ENCODE data around the gene SLCO4A1.
"Not testable (repeated sequence)": the region's sequence is repeated elsewhere in the genome, so short reads cannot be mapped to it uniquely, and the experiment has no call there.

SLCO4A1 gene

DNA sequence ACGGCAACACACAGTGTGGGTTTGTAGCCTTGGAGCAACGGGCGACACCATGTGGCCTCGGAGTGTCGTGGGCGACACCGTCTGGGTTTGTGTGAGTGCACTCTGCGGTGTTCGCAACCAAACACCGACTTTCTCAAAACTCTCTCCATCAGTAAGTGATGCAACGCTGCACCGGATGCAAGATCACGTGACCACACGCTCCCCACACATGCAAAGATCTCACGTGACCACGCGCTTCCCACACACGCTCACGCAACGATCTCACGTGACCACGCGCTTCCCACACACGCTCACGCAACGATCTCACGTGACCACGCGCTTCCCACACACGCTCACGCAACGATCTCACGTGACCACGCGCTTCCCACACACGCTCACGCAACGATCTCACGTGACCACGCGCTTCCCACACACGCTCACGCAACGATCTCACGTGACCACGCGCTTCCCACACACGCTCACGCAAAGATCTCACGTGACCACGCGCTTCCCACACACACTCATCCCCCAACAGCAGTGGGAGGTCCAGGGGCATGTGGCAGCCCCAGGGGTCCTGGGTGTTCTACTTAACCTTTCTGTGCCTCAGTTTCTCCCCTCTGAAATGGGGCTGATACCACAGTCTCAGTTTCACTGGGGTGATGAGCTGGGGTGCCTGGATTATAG, 41.5 kb downstream of the SLCO4A1 start:
- H3K9me3 ChIP-seq (ENCODE audit: control insufficient read depth, insufficient read depth, low read depth, low read length); H3K9ac ChIP-seq (ENCODE audit: low read length); H3K4me3 ChIP-seq (ENCODE audit: low read depth, low read length); H3K27me3 ChIP-seq (ENCODE audit: control insufficient read depth, insufficient read depth, low read length); H3K27ac ChIP-seq (ENCODE audit: low read depth, low read length); H3K36me3 ChIP-seq (ENCODE audit: control insufficient read depth, insufficient read depth, low read length): not testable (repeated sequence)
- H3K4me1 ChIP-seq (ENCODE audit: control insufficient read depth, insufficient read depth, low read length) = peaks cover 12% of the 10 kb centered on the region; the same call in 1 of the 2 replicates

DNA sequence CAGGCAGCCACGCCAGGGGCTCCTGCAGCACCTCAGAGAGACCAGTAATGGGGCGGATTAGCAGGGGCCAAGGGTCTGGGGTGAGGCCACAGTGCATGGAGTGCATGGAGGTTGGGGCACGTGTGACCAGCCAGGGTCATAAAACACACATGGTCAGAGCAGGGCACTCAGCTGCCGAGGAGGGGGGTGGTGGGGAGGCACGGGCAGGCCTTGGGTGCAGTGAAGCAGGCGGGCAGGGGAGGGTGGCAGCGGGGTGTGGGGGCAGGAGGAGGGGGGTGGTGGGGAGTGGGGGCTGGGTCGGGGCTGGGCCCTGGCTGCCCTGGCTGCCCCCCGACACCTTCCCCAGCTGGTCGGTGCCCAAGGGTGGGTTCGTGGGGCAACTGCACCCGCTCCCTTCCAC, 42.7 kb downstream of the SLCO4A1 start:
- no peak overlapping the region for H3K9ac ChIP-seq (ENCODE audit: low read length)

DNA sequence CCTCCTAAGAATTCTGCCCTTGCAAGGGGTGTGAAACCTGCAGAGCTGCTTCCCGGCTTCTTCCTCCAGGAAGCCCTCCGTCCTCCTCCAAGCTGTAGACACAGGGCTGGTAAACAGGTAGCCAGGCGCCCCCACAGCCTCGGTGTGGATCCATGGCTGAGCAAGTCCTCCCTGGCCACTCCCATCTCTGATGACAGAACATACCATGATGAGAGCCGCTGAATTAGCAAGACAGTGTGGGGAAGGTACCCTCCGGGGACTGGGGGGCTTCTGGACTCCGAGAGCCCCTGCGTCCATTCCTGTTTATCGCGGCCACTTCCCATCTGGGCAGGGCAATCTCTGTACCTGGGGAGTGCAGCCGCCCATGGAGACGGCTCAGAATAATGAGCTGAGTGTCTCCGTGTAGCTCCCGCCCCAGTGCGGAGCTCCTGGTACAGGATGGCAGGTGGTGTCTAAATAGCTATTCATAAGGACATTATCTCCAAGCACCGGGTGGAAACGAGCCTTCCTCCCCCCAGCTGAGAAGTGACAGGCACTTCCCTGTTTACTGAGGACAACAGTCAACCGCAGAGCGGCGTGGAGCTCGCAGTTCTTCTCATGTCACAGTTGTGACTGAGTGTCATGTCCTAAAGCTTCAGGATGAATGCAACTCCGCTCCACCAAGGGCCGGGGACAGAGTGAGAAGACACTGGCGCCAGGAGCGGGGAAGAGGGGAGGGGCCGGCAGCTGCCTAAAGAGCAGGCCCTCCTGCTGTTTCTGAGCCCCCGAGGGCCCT, 43.7 kb downstream of the SLCO4A1 start:
- H3K27me3 ChIP-seq (ENCODE audit: control insufficient read depth, insufficient read depth, low read length) = peaks cover 5% of the 10 kb centered on the region; the same call in 1 of the 2 replicates

More for the DNA sequence above, 42.7 kb downstream of the SLCO4A1 start:
- H3K27ac ChIP-seq (ENCODE audit: low read depth, low read length) = no peak overlapping the region
- peaks cover 5% of the 10 kb centered on the region; the same call in 1 of the 2 replicates for H3K27me3 ChIP-seq (ENCODE audit: control insufficient read depth, insufficient read depth, low read length)
- H3K4me3 ChIP-seq (ENCODE audit: low read depth, low read length) = no peak overlapping the region
- peaks cover 6% of the 10 kb centered on the region; the same call in 1 of the 2 replicates for H3K9me3 ChIP-seq (ENCODE audit: control insufficient read depth, insufficient read depth, low read depth, low read length)
- H3K4me1 ChIP-seq (ENCODE audit: control insufficient read depth, insufficient read depth, low read length) = peaks cover 12% of the 10 kb centered on the region; the same call in 1 of the 2 replicates
- H3K36me3 ChIP-seq (ENCODE audit: control insufficient read depth, insufficient read depth, low read length) = no peaks in the 10 kb centered on the region

DNA sequence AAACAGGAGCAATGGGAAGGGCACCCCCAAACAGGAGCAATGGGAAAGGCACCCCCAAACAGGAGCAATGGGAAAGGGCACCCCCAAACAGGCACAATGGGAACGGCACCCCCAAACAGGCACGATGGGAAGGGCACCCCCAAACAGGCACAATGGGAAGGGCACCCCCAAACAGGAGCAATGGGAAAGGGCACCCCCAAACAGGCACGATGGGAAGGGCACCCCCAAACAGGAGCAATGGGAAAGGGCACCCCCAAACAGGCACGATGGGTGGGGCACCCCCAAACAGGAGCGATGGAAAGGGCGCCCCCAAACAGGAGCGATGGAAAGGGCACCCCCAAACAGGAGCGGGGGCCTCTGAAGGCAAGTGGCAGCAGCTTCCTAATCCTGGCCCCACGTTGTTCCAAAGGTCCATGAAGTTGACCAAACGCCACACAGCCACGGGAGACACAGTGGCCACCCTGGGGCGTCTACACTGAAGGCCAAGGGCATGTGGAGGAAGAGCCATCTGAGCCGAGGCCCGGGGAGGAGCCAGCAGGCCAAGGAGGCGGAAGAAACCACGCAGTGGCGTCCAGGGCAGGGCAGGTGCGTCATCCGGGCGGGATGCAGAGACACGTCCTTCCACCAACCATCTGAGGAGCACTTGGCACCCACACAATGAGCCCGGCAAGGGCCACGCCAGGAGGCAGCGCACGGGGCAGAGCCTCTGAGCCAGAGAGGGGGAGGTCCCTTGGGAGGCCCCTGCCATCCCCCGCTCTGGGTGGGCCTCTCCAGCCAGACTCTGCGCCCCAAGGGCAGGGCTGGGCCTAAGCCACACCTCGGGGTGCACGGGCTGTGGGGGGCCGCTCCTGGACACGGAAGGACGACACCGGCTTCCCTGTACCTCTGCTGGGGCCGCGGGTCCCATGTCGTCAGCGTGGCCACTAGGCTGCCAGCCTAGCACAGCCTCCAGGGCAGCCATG, 44.8 kb downstream of the SLCO4A1 start:
- H3K4me3 ChIP-seq (ENCODE audit: low read depth, low read length) = no peak overlapping the region
- H3K9ac ChIP-seq (ENCODE audit: low read length) = no peak overlapping the region
- no peaks in the 10 kb centered on the region for H3K9me3 ChIP-seq (ENCODE audit: control insufficient read depth, insufficient read depth, low read depth, low read length)
- H3K4me1 ChIP-seq (ENCODE audit: control insufficient read depth, insufficient read depth, low read length) = peaks cover 12% of the 10 kb centered on the region; the same call in 1 of the 2 replicates
- H3K36me3 ChIP-seq (ENCODE audit: control insufficient read depth, insufficient read depth, low read length) = no peaks in the 10 kb centered on the region
- no peak overlapping the region for H3K27ac ChIP-seq (ENCODE audit: low read depth, low read length)
- H3K27me3 ChIP-seq (ENCODE audit: control insufficient read depth, insufficient read depth, low read length) = peaks cover 5% of the 10 kb centered on the region; the same call in 1 of the 2 replicates

More for the DNA sequence above, 43.7 kb downstream of the SLCO4A1 start:
- Histone ChIP-seq H3K9me3 (ENCODE audit: control insufficient read depth, insufficient read depth, low read depth, low read length) (no peaks in the 10 kb centered on the region), H3K27ac (ENCODE audit: low read depth, low read length) (no peak overlapping the region), H3K4me1 (ENCODE audit: control insufficient read depth, insufficient read depth, low read length) (peaks cover 12% of the 10 kb centered on the region; the same call in 1 of the 2 replicates), H3K9ac (ENCODE audit: low read length) (no peak overlapping the region), H3K4me3 (ENCODE audit: low read depth, low read length) (no peak overlapping the region; the same call in 1 of the 2 replicates), H3K36me3 (ENCODE audit: control insufficient read depth, insufficient read depth, low read length) (no peaks in the 10 kb centered on the region)

DNA sequence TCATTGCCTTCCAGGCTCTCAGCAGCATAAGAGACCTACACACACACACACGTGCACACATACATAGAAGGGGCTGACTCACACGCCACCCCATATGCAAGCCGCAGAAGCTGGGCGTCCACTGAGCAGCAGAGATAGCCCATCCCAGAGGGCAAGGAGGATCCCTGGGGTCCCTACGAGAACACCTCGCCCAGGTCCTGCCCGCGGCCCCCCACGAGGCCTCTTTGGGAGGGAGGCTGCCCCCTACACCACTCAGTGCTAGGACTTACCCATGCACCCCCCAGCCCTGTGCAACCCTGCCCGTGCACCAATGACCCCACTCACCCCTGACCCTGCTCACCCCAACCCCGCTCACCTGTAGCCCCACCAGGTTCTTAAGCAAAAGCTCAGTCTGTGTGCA, 45.8 kb downstream of the SLCO4A1 start:
- Histone ChIP-seq H3K27me3 (ENCODE audit: control insufficient read depth, insufficient read depth, low read length) (no peaks in the 10 kb centered on the region; the same call in 1 of the 2 replicates), H3K36me3 (ENCODE audit: control insufficient read depth, insufficient read depth, low read length) (no peaks in the 10 kb centered on the region), H3K27ac (ENCODE audit: low read depth, low read length) (no peak overlapping the region), H3K4me3 (ENCODE audit: low read depth, low read length) (no peak overlapping the region), H3K9ac (ENCODE audit: low read length) (no peak overlapping the region), H3K4me1 (ENCODE audit: control insufficient read depth, insufficient read depth, low read length) (peaks cover 12% of the 10 kb centered on the region; the same call in 1 of the 2 replicates), H3K9me3 (ENCODE audit: control insufficient read depth, insufficient read depth, low read depth, low read length) (no peaks in the 10 kb centered on the region)

DNA sequence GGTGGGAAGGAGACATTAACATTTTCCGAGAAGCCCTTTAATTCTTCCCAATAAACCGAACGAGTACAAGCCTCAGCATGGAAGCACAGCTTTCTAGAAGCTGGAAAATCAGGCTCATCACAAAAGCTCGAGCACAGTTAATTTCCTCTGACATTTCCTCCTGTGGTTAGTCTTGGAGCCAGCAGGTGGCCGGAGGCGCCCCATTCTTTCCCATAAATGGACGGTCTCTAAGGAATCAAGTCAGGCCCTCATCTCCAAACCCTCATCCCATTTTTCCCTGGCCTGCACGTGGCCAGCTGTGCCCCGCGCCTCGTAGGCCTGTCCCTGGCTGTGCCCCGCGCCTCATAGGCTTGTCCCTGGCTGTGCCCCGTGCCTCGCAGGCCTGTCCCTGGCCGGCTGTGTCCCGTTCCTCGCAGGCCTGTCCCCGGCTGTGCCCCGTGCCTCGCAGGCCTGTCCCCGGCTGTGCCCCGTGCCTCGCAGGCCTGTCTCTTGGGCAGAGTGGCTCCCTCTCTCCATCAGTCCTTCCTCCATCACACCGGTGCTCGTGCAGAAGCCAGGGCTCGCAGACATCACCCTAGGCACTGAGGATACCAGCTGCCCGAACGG, 46.7 kb downstream of the SLCO4A1 start:
- H3K36me3 ChIP-seq (ENCODE audit: control insufficient read depth, insufficient read depth, low read length) = no peaks in the 10 kb centered on the region
- H3K9ac ChIP-seq (ENCODE audit: low read length) = no peak overlapping the region
- H3K4me3 ChIP-seq (ENCODE audit: low read depth, low read length) = no peak overlapping the region
- H3K9me3 ChIP-seq (ENCODE audit: control insufficient read depth, insufficient read depth, low read depth, low read length) = no peaks in the 10 kb centered on the region
- H3K27ac ChIP-seq (ENCODE audit: low read depth, low read length) = no peak overlapping the region
- H3K4me1 ChIP-seq (ENCODE audit: control insufficient read depth, insufficient read depth, low read length) = peaks cover 12% of the 10 kb centered on the region; the same call in 1 of the 2 replicates
- peaks cover 5% of the 10 kb centered on the region; the same call in 1 of the 2 replicates for H3K27me3 ChIP-seq (ENCODE audit: control insufficient read depth, insufficient read depth, low read length)

DNA sequence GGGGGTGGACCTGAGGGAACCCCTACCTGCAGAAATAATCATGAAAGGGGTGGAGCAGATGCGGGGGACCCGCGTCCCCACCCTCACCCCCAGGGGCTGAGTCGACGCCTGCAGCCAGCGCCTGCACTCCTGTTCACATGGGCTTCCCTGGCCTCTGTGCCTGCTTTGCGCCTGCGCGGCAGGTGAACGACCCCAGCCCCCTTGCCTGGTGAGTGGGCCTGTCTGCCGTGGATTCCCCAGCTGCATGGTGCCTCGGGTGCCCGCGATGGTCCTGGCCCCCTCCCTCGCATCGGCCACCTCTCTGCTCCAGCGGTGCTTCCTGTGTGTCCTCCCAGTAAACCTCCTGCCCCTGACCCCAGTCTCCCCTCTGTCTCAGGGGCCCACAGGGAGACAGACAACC, 47.6 kb downstream of the SLCO4A1 start:
- no peak overlapping the region for H3K4me3 ChIP-seq (ENCODE audit: low read depth, low read length)
- no peak overlapping the region for H3K9ac ChIP-seq (ENCODE audit: low read length)
- H3K9me3 ChIP-seq (ENCODE audit: control insufficient read depth, insufficient read depth, low read depth, low read length) = no peaks in the 10 kb centered on the region
- H3K4me1 ChIP-seq (ENCODE audit: control insufficient read depth, insufficient read depth, low read length) = peaks cover 12% of the 10 kb centered on the region; the same call in 1 of the 2 replicates
- peaks cover 5% of the 10 kb centered on the region; the same call in 1 of the 2 replicates for H3K27me3 ChIP-seq (ENCODE audit: control insufficient read depth, insufficient read depth, low read length)
- H3K27ac ChIP-seq (ENCODE audit: low read depth, low read length) = no peak overlapping the region
- no peaks in the 10 kb centered on the region for H3K36me3 ChIP-seq (ENCODE audit: control insufficient read depth, insufficient read depth, low read length)

DNA sequence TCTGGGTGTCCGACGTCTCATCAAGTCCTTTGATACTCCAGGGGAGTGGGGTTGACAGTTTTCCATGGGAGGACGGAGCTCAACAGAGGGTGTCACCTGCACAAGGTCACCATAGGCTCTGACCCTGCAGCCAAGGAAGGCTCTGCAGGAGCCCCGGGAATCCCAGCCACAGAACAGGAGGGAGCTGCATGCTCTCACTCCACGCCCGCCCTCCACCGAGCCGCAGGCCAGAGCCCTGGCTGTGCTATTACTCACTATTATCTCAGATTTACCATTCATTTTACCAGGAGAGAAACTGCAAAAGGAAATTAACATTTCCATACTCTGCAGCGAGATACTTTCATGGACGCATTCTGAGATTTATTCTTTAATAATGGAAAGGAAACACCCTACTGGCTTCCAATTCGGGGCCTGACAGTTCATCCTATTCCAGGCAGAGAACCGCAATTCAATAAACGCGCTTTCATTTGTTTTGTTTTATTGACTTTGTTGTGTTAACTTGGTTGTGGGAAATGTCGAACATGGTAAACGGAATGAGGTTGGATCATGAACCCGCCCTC, 48.0 kb downstream of the SLCO4A1 start:
- H3K27me3 ChIP-seq (ENCODE audit: control insufficient read depth, insufficient read depth, low read length) = peaks cover 5% of the 10 kb centered on the region; the same call in 1 of the 2 replicates
- H3K4me1 ChIP-seq (ENCODE audit: control insufficient read depth, insufficient read depth, low read length) = peaks cover 11% of the 10 kb centered on the region; the same call in 1 of the 2 replicates
- no peaks in the 10 kb centered on the region for H3K9me3 ChIP-seq (ENCODE audit: control insufficient read depth, insufficient read depth, low read depth, low read length)
- H3K4me3 ChIP-seq (ENCODE audit: low read depth, low read length) = no peak overlapping the region
- no peak overlapping the region for H3K27ac ChIP-seq (ENCODE audit: low read depth, low read length)
- H3K36me3 ChIP-seq (ENCODE audit: control insufficient read depth, insufficient read depth, low read length) = no peaks in the 10 kb centered on the region
- no peak overlapping the region for H3K9ac ChIP-seq (ENCODE audit: low read length)

DNA sequence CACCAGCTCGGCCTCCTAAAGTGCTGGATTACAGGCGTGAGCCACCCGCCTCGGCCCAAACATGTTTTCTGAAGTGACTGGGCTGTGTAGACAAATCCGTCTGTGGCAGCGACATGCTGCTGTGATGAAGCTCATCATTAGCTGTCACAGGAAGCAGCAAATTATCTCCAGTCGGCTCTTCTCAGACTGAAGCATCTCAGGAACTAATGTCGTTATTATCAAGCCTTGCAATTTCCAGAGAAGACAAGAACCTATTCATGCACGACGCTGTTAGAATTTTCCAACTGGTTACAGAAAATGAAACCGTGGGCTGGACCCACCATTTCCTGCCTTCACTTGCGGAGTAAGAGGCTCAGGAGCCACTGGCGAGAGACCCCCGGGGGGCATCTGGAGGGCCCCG, 49.2 kb downstream of the SLCO4A1 start:
- H3K9ac ChIP-seq (ENCODE audit: low read length) = no peak overlapping the region
- H3K4me1 ChIP-seq (ENCODE audit: control insufficient read depth, insufficient read depth, low read length) = no peaks in the 10 kb centered on the region
- no peak overlapping the region for H3K4me3 ChIP-seq (ENCODE audit: low read depth, low read length)
- H3K9me3 ChIP-seq (ENCODE audit: control insufficient read depth, insufficient read depth, low read depth, low read length) = no peaks in the 10 kb centered on the region
- H3K36me3 ChIP-seq (ENCODE audit: control insufficient read depth, insufficient read depth, low read length) = no peaks in the 10 kb centered on the region
- H3K27ac ChIP-seq (ENCODE audit: low read depth, low read length) = no peak overlapping the region
- peaks cover 5% of the 10 kb centered on the region; the same call in 1 of the 2 replicates for H3K27me3 ChIP-seq (ENCODE audit: control insufficient read depth, insufficient read depth, low read length)

DNA sequence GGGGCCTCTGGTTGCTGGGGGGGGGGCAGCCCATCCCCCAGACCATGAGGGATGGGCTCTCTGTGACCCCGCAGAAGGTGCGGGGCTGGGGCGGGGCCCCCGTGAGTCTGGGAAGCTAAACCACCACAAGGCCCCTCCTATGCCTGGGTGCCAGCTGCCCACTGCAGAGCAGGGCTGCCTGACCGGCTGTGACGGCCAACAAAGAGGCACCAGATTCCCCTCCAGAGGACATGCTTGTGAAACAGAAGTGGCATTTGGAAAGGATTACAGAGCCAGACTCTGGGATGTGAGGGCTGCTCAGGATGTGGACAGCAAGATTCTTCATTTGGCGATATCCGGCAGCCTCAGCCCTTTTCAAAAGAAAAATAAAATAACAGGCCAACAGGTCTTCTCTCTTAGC, 49.9 kb downstream of the SLCO4A1 start:
- Histone ChIP-seq H3K36me3 (ENCODE audit: control insufficient read depth, insufficient read depth, low read length) (no peaks in the 10 kb centered on the region), H3K4me1 (ENCODE audit: control insufficient read depth, insufficient read depth, low read length) (no peaks in the 10 kb centered on the region), H3K9me3 (ENCODE audit: control insufficient read depth, insufficient read depth, low read depth, low read length) (no peaks in the 10 kb centered on the region), H3K9ac (ENCODE audit: low read length) (no peak overlapping the region), H3K27ac (ENCODE audit: low read depth, low read length) (no peak overlapping the region), H3K27me3 (ENCODE audit: control insufficient read depth, insufficient read depth, low read length) (peaks cover 5% of the 10 kb centered on the region; the same call in 1 of the 2 replicates), H3K4me3 (ENCODE audit: low read depth, low read length) (no peak overlapping the region)

Data from HUES6 (cell line).